Uterus (tissue), 4 donors: Measurements from ENCODE around the gene POLR3E. TPM values are rescaled to one million over a fixed set of nuclear protein-coding genes. Genes with fewer than 3 reads are reported as not detected.
A peak's percentile ranks its signal among the peaks of the same experiment; 100 is the strongest.

ENCODE experiments used
- DNase-seq, 2 donors: peaks; one replicate each; pipeline ENCODE4 v3.0.0-alpha.2; 2019 to 2020
- H3K27ac ChIP-seq, 2 donors: fragments of 200-600 bp; sonication (generic); 1 replicate in 1 of 2; 2 replicates in 1 of 2; pipeline ENCODE4 v1.5.1; 2016 to 2018
- H3K27me3 ChIP-seq, 2 donors: fragments of 200-600 bp; sonication (generic); one replicate each; pipeline ENCODE4 v1.5.1; 2018 to 2019; ENCODE audit warnings: control low read depth in 1 of 2
- H3K36me3 ChIP-seq, 2 donors: fragments of 200-600 bp; sonication (generic); one replicate each; pipeline ENCODE4 v1.5.1; 2019; ENCODE audit warnings: control low read depth in 1 of 2
- H3K4me1 ChIP-seq, 2 donors: fragments of 200-600 bp; sonication (generic); one replicate each; pipeline ENCODE4 v1.5.1; 2018 to 2019; ENCODE audit warnings: control low read depth in 1 of 2
- H3K4me3 ChIP-seq, 2 donors: fragments of 200-600 bp; sonication (generic); 1 replicate in 1 of 2; 2 replicates in 1 of 2; pipeline ENCODE4 v1.5.1; 2018 to 2019; ENCODE audit warnings: mild to moderate bottlenecking in 1 of 2
- H3K9me3 ChIP-seq, 2 donors: fragments of 200-600 bp; sonication (generic); one replicate each; pipeline ENCODE4 v1.5.1; 2019; ENCODE audit warnings: control low read depth in 1 of 2
- POLR2A ChIP-seq, 2 donors: fragments of 450-650 bp; IDR thresholded peaks; one replicate each; pipeline ENCODE4 v1.6.1; 2016; ENCODE audit warnings: antibody characterized with exemption in 2 of 2, mild to moderate bottlenecking in 1 of 2, moderate library complexity in 1 of 2
- intact Hi-C: fragments of 100-400 bp; cut with DNase I; formaldehyde crosslinking; loops from one replicate; pipeline ENCODE4 v1.15.1; 2023; ENCODE audit warnings: low total_unique reads
- total RNA-seq, 4 donors: library from RNA; depleted of rRNA in 3 of 4; stranded (reverse); fragments of >200 nt in 3 of 4; gene quantifications; one replicate each; pipeline versions ENCODE4 v1.1.0 to v1.2.4, GENCODE V29; 2014 to 2023
- TF ChIP-seq, protein P1 (sequence below), 4 experiments: fragments of 200-600 bp in 2 of 4; fragments of 450-650 bp in 2 of 4; sonication (generic) in 2 of 4; IDR thresholded peaks; one replicate each; pipeline ENCODE4 v1.5.1; 2016 to 2019; ENCODE audit warnings: antibody characterized with exemption in 4 of 4, mild to moderate bottlenecking in 2 of 4, moderate library complexity in 1 of 4
- donor health status: DM: yes; HTN: yes; CAD: no.

Gene POLR3E
- total RNA-seq, 4 donors from 2014 or later = 45.1 to 179 (median 64.5) TPM

DNA sequence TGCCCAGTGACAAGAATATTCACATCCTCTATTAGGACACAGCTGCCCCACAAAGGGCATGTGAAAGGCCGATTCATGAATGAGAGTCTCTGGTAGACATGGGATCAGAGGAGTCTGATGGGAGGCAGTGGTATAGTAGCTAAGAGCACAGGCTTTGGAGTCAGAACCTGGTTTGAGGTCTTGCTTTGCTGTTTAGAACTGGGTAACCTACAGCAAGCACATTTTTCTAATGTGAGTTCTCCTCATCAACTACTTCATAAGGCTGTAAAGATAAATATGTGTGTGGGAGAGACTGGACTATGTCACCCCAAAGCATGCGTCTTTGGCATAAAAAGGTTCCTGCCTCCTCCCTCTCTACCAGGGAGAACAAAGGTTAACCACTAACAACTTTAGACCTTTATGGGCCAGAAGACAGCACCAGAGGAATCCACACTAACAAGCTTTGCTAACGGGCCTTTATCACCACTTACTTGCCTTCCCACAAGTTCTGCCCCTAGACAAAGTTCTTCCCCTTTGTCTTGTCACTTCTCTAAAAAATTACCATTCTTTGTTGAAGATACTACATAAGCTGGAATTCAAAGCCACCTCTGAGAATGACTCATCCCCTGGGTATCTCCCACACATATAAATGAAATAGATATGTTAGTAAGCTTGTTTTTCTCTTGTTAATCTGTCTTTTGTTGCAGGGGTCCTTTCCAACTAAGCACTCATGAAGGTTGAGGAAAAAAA, 56.1 kb downstream of the POLR3E start:
- DNase-seq = no peak
- Histone ChIP-seq H3K27me3 (no peaks in the 10 kb centered on the region), H3K4me3 (no peak overlapping the region), H3K9me3 (no peaks in the 10 kb centered on the region), H3K4me1 (no peaks in the 10 kb centered on the region), H3K27ac (peak overlapping the region; percentile 33 to 39), H3K36me3 (no peaks in the 10 kb centered on the region)
- TF ChIP-seq, protein P1, sequence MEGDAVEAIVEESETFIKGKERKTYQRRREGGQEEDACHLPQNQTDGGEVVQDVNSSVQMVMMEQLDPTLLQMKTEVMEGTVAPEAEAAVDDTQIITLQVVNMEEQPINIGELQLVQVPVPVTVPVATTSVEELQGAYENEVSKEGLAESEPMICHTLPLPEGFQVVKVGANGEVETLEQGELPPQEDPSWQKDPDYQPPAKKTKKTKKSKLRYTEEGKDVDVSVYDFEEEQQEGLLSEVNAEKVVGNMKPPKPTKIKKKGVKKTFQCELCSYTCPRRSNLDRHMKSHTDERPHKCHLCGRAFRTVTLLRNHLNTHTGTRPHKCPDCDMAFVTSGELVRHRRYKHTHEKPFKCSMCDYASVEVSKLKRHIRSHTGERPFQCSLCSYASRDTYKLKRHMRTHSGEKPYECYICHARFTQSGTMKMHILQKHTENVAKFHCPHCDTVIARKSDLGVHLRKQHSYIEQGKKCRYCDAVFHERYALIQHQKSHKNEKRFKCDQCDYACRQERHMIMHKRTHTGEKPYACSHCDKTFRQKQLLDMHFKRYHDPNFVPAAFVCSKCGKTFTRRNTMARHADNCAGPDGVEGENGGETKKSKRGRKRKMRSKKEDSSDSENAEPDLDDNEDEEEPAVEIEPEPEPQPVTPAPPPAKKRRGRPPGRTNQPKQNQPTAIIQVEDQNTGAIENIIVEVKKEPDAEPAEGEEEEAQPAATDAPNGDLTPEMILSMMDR (IDR thresholded peaks at IDR 0.05) = no peak
- TF ChIP-seq POLR2A (IDR thresholded peaks at IDR 0.05) = no peak
- intact Hi-C loops = no loop called here

DNA sequence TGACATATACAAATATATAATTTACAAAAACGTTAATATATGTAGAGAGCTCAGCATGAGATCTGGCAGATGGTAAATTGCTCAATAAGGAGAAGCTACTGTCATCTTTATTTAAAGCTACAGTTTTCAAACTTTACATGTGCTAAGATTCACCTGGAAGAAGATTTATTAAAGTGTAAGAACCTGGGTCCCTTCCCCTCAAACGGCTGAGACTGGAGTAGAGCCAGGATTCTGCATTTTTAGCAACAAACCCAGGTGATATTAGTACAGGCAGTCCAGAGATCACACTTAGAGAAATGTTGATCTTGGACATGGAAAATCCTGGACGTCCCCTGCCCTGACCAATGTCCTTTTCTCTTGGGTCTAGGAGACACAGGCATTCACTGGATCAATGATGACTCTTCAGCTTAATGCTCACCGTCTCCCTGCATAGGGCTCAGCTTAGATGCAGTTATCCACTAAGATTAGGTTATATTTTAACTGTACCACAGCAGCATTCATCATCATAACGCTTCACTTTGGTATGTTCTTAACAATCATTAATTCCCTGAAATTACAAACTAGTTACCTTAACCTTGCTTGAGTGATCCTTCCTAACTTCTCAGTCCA, 56.8 kb downstream of the POLR3E start:
- Histone ChIP-seq H3K36me3 (no peaks in the 10 kb centered on the region), H3K4me1 (no peaks in the 10 kb centered on the region), H3K4me3 (no peak overlapping the region), H3K27ac (peak overlapping the region; percentile 22 to 39), H3K9me3 (no peaks in the 10 kb centered on the region), H3K27me3 (no peaks in the 10 kb centered on the region)
- TF ChIP-seq, protein P1 (IDR thresholded peaks at IDR 0.05) = no peak
- TF ChIP-seq POLR2A (IDR thresholded peaks at IDR 0.05) = no peak
- intact Hi-C loops = no loop called here
- no peak for DNase-seq

DNA sequence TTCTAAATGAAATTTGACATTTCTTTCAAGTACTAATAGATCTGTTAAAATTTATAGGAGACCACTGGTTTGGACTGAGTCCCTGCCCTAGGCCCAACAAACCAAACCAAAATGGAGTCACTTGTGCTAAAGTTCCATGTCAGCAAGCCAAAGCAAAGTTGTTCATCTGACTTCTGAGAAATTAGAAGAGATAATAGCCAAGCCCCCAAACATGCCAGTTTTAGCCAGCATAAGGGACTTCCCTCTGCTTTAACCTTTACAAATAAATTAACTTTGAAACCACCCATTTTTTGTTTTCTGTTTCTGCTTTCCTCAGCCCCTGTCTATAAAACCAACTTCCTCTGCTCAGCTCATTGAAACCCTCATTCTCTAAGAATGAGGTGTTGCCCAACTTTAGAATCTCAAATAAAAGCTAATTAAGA, 58.3 kb downstream of the POLR3E start:
- Histone ChIP-seq H3K4me1 (no peaks in the 10 kb centered on the region), H3K27me3 (no peaks in the 10 kb centered on the region), H3K36me3 (no peaks in the 10 kb centered on the region), H3K9me3 (no peaks in the 10 kb centered on the region), H3K27ac (no peak overlapping the region), H3K4me3 (no peak overlapping the region)
- intact Hi-C loops = no loop called here
- DNase-seq = no peak
- TF ChIP-seq, protein P1 (IDR thresholded peaks at IDR 0.05) = no peak
- no peak for TF ChIP-seq POLR2A (IDR thresholded peaks at IDR 0.05)

DNA sequence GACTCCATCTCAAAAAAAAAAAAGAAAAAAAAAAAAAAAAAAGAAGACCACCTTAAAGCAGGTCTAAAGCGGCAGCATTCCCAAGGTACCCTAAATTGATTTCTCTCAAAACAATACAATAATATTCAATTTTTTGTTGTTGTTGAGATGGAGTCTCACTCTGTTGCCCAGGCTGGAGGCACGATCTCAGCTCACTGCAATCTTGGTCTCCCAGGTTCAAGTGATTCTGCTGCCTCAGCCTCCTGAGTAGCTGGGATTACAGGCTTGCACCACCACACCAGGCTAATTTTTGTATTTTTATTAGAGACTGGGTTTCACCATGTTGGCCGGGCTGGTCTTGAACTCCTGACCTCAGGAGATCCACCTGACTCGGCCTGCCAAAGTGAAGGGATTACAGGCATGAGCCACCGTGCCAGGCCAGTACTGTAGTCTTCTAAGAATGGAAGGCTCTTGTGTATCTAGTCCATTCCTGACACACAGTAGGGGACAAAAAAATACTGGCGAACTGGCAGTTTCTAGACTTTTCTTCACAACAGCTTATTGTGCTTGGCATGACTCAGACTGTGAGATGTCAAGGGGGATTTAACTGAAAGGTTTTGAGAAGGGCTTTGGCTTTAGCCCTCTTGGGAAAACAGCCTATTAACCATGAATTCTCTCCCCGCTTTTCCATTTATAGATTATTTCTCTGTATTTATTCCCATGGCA, 59.9 kb downstream of the POLR3E start:
- no peaks in the 10 kb centered on the region for H3K4me1 ChIP-seq
- H3K9me3 ChIP-seq = no peaks in the 10 kb centered on the region
- no peak overlapping the region for H3K4me3 ChIP-seq
- H3K27ac ChIP-seq = no peak overlapping the region
- TF ChIP-seq, protein P1 (IDR thresholded peaks at IDR 0.05) = no peak
- no peak for TF ChIP-seq POLR2A (IDR thresholded peaks at IDR 0.05)
- intact Hi-C loops = no loop called here
- DNase-seq = no peak
- H3K36me3 ChIP-seq = no peaks in the 10 kb centered on the region
- no peaks in the 10 kb centered on the region for H3K27me3 ChIP-seq

DNA sequence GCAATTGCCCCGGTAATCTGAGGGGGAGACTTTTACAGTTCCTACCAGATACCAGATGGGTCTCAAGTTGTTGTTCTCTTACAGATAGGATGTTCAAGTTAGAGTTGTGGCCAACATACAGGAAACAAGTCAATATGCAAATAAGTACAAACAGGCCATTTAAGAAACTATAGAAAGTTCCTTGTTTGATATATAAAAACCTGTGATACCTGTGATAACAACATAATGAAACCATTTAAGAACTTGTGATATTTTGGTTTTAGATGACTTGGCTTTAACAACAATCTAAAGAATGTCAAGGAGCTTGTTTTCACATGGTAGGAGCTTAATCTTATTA, 60.4 kb downstream of the POLR3E start:
- Histone ChIP-seq H3K27me3 (no peaks in the 10 kb centered on the region), H3K27ac (no peak overlapping the region), H3K36me3 (no peaks in the 10 kb centered on the region), H3K4me1 (no peaks in the 10 kb centered on the region), H3K9me3 (no peaks in the 10 kb centered on the region), H3K4me3 (no peak overlapping the region)
- no peak for DNase-seq
- intact Hi-C loops = no loop called here
- TF ChIP-seq, protein P1 (IDR thresholded peaks at IDR 0.05) = no peak
- no peak for TF ChIP-seq POLR2A (IDR thresholded peaks at IDR 0.05)
